DOHH2 (cell line): Measurements from ENCODE around the gene EEFSEC.

Experiments
- H3F3A ChIP-seq: fragments of 200-600 bp; sonication (generic), shearing (Covaris generic); 2 replicates; pipeline ENCODE4 v1.6.0; 2016; ENCODE audit warnings: antibody characterized with exemption, mild to moderate bottlenecking; ENCODE audit not compliant: control insufficient read depth, insufficient read depth
- H3K27ac ChIP-seq: fragments of 200-600 bp; sonication (generic); 2 replicates; pipeline ENCODE4 v1.5.1; 2014; ENCODE audit warnings: low read depth, mild to moderate bottlenecking, low read length, moderate library complexity
- H3K27me3 ChIP-seq: fragments of 200-600 bp; sonication (generic); 2 replicates; pipeline ENCODE4 v1.6.1; 2014; ENCODE audit warnings: mild to moderate bottlenecking, low read length, mixed read lengths; ENCODE audit not compliant: control insufficient read depth
- H3K36me3 ChIP-seq: fragments of 200-600 bp; sonication (generic); 2 replicates; pipeline ENCODE4 v1.6.1; 2014; ENCODE audit warnings: mild to moderate bottlenecking, low read length, moderate library complexity, mixed read lengths; ENCODE audit not compliant: control insufficient read depth
- H3K4me1 ChIP-seq: fragments of 200-600 bp; sonication (generic); 2 replicates; pipeline ENCODE4 v1.6.1; 2014; ENCODE audit warnings: mild to moderate bottlenecking, low read length, mixed read lengths; ENCODE audit not compliant: control insufficient read depth
- H3K4me2 ChIP-seq: fragments of 200-600 bp; sonication (generic); 2 replicates; pipeline ENCODE4 v1.6.0; 2014; ENCODE audit warnings: mild to moderate bottlenecking, low read length, moderate library complexity
- H3K4me3 ChIP-seq: fragments of 200-600 bp; sonication (generic); 2 replicates; pipeline ENCODE4 v1.5.1; 2014; ENCODE audit warnings: mild to moderate bottlenecking, low read length, mixed read lengths
- H3K79me2 ChIP-seq: fragments of 200-600 bp; sonication (generic); 2 replicates; pipeline ENCODE4 v1.6.1; 2014; ENCODE audit warnings: mild to moderate bottlenecking, low read length, mixed read lengths; ENCODE audit not compliant: control insufficient read depth
- H3K9me2 ChIP-seq: fragments of 200-600 bp; sonication (generic); replicated peaks from 2 replicates; pipeline ENCODE4 v1.6.1; 2014; ENCODE audit warnings: mild to moderate bottlenecking, low read length, mixed read lengths; ENCODE audit not compliant: control insufficient read depth
- H3K9me3 ChIP-seq: fragments of 200-600 bp; sonication (generic); 2 replicates; pipeline ENCODE4 v1.6.1; 2014; ENCODE audit warnings: antibody characterized with exemption, low read length, mixed read lengths; ENCODE audit not compliant: control insufficient read depth, insufficient read depth
- H4K20me1 ChIP-seq: fragments of 200-600 bp; sonication (generic); 2 replicates; pipeline ENCODE4 v1.6.0; 2014; ENCODE audit warnings: low read depth, mild to moderate bottlenecking, antibody characterized with exemption, low read length, moderate library complexity; ENCODE audit not compliant: control insufficient read depth, insufficient read depth
- EZH2phosphoT487 ChIP-seq: fragments of 200-600 bp; sonication (generic); IDR thresholded peaks from 2 replicates; pipeline ENCODE4 v1.6.1; 2017; ENCODE audit warnings: borderline replicate concordance, mild to moderate bottlenecking, antibody characterized with exemption, low read length, moderate library complexity, mixed read lengths
- TF ChIP-seq, protein P1 (sequence below): fragments of 200-600 bp; sonication (generic); IDR thresholded peaks from one replicate; pipeline ENCODE4 v1.5.1; 2014; ENCODE audit warnings: antibody characterized with exemption, mild to moderate bottlenecking, low read depth, low read length; ENCODE audit not compliant: poor library complexity, severe bottlenecking

EEFSEC gene

DNA sequence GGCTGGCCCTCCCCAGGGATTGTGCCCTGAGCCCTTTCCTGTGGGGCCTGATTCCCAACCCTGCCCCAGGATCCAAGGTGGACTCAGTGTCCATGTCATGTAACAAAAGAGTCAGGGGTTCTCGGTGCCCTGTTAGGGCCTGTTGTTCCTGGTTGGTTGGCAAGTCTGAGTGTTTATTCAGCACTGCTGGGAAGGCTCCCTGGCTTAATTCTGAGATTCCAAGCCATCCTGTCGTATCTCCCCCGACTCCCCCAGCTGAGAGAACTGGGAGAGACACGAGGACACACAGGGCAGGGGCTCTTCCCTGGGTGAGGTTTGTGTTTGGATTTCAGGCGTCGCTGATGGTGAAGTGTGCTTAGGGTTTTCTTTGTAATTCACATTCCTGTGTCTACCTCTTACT, 78.3 kb downstream of the EEFSEC start:
- no peak for TF ChIP-seq EZH2phosphoT487
- TF ChIP-seq, protein P1, sequence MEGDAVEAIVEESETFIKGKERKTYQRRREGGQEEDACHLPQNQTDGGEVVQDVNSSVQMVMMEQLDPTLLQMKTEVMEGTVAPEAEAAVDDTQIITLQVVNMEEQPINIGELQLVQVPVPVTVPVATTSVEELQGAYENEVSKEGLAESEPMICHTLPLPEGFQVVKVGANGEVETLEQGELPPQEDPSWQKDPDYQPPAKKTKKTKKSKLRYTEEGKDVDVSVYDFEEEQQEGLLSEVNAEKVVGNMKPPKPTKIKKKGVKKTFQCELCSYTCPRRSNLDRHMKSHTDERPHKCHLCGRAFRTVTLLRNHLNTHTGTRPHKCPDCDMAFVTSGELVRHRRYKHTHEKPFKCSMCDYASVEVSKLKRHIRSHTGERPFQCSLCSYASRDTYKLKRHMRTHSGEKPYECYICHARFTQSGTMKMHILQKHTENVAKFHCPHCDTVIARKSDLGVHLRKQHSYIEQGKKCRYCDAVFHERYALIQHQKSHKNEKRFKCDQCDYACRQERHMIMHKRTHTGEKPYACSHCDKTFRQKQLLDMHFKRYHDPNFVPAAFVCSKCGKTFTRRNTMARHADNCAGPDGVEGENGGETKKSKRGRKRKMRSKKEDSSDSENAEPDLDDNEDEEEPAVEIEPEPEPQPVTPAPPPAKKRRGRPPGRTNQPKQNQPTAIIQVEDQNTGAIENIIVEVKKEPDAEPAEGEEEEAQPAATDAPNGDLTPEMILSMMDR: no peak
- H3K9me2 ChIP-seq: no peaks in the 10 kb centered on the region
- no peak overlapping the region for H3K4me2 ChIP-seq
- H4K20me1 ChIP-seq: peaks cover 11% of the 10 kb centered on the region
- H3K9me3 ChIP-seq: no peaks in the 10 kb centered on the region
- H3K4me3 ChIP-seq: no peak overlapping the region
- H3K4me1 ChIP-seq: peaks cover 13% of the 10 kb centered on the region
- H3K36me3 ChIP-seq: no peaks in the 10 kb centered on the region
- no peaks in the 10 kb centered on the region for H3K27me3 ChIP-seq
- H3K27ac ChIP-seq: no peak overlapping the region
- H3K79me2 ChIP-seq: peaks cover 12% of the 10 kb centered on the region
- no peaks in the 10 kb centered on the region for H3F3A ChIP-seq

DNA sequence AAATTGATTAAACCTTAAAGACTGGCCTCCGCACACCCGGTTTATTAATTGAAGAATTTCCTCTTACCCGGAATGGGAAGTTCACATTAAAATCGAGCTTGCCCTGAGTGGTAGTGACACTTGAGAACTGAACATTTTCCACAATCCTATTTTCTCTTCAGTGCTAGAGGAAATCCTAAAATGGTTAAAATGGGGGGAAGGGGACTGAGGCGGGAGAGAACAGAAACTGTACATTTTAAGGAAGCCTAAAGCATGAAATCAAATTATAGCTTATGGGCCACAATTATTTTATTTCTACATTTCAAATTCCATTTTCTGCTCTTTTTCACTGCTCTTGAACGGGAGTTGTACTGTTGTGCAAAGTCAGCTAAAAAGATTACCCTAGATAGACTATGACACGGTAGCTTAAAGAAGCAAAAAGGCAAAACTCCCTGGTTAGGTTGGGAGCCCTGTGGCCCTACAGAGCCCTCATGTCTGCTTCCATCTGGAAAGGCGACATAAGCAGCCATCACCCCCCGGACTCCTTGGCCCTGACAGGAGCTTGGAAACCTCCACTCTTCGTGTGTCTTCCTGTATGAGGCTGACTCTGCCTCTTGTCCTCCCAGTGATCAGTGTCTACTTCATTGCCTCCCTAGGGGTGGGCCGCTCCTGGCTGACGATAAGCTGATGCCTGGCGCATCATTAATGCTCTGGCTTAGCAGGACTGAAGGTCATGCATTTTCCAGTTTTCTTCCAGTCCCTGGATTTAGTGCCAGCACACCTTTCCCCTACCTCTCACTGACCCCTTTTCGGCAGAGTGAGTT, 79.3 kb downstream of the EEFSEC start:
- Histone ChIP-seq H3K79me2 (peaks cover 13% of the 10 kb centered on the region), H3K4me2 (no peak overlapping the region), H3K9me3 (no peaks in the 10 kb centered on the region), H3K36me3 (no peaks in the 10 kb centered on the region), H3K9me2 (no peaks in the 10 kb centered on the region), H3F3A (no peaks in the 10 kb centered on the region), H4K20me1 (peaks cover 6% of the 10 kb centered on the region; the same call in 1 of the 2 replicates), H3K27ac (no peak overlapping the region), H3K4me3 (no peak overlapping the region), H3K4me1 (peaks cover 17% of the 10 kb centered on the region), H3K27me3 (no peaks in the 10 kb centered on the region)
- TF ChIP-seq, protein P1: no peak

DNA sequence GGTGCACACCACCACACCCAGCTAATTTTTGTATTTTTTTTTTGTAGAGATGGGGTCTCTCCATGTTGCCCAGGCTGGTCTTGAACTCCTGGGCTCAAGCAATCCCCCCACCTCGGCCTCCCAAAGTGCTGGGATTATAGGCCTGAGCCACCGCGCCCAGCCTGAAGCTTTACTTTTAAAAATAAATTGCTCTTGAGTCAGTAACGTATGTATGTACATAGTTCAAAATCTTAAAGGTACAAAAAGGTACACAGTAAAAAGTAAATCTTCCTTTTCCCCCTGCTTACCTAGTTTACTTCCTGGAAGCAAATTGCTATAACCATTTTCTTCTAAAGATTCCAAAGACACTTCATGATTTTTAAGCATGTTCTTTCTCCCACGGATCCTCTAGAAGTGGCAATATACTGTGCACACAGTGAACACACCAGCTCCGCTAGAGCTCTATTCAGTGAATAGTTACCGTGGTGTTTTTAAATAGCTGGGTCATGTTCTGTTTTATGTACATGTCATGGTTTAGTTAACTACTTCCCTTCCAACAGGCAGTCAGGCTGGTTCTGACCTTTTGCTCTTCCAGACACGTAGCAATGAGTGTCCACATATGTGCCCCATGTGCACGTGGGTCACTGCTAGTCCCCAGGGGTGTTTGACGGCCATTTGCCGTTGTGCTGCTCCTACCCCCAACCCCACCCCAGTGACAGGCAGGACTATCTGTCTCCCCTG, 82.1 kb downstream of the EEFSEC start:
- Histone ChIP-seq H3K27ac (no peak overlapping the region), H3K27me3 (no peaks in the 10 kb centered on the region), H3K9me3 (no peaks in the 10 kb centered on the region), H3F3A (no peaks in the 10 kb centered on the region), H3K36me3 (no peaks in the 10 kb centered on the region), H3K4me3 (no peak overlapping the region), H3K79me2 (peaks cover 14% of the 10 kb centered on the region), H3K4me2 (no peak overlapping the region), H3K4me1 (peaks cover 17% of the 10 kb centered on the region), H3K9me2 (no peaks in the 10 kb centered on the region), H4K20me1 (peaks cover 6% of the 10 kb centered on the region; the same call in 1 of the 2 replicates)
- no peak for TF ChIP-seq EZH2phosphoT487
- TF ChIP-seq, protein P1: no peak
